HepG2 (cell line): ENCODE data around the gene KCNK6. TPM values are rescaled to one million over a fixed set of nuclear protein-coding genes. Genes with fewer than 3 reads are reported as not detected.

Source experiments
- ATAC-seq: fragments of 200-7000 bp; cut with Tn5 transposase; 3 replicates; pipeline ENCODE4 v1.9.1; 2020; ENCODE audit warnings: mild to moderate bottlenecking, moderate library complexity
- BruUV-seq: library from RNA; stranded (reverse); fragments of 400-500 nt; replicated peaks from 2 replicates; lab custom pipeline; 2021; lab: Mats Ljungman, UMichigan
- CTCF ChIA-PET: fragments of 300-600 bp; formaldehyde crosslinking; extraction: SDS; loops from one replicate; lab custom pipeline; 2021; ENCODE audit warnings: low total read pairs, inconsistent platforms, low intra/inter-chr PET ratio; lab: Yijun Ruan, JAX
- POLR2A ChIA-PET: fragments of 350-600 bp; sonication (Branson Sonifier 250); formaldehyde crosslinking; loops from one replicate; lab custom pipeline; 2020; ENCODE audit warnings: antibody characterized with exemption, inconsistent platforms; lab: Yijun Ruan, JAX
- DNase-seq: peaks from one replicate; pipeline ENCODE4 v3.0.0-alpha.2; 2015; ENCODE audit warnings: low spot score
- FAIRE-seq: peaks from 3 replicates; lab custom pipeline; 2011; peaks lifted over from hg19 to GRCh38; lab: Jason Lieb, UNC
- H2AFZ ChIP-seq: one replicate; pipeline ENCODE4 v1.6.1; 2011; ENCODE audit warnings: low read length, inconsistent platforms
- H3K27ac ChIP-seq: fragments of 300-600 bp; 3 replicates; pipeline ENCODE4 v1.8.0; 2011; ENCODE audit warnings: mixed run types, mild to moderate bottlenecking, mixed read lengths, low read length, inconsistent platforms; ENCODE audit not compliant: insufficient read depth; ENCODE audit errors: extremely low read length
- H3K27me3 ChIP-seq, 2 experiments: fragments of 200-600 bp in 1 of 2; 2 replicates in 1 of 2; 3 replicates in 1 of 2; pipeline versions ENCODE4 v1.6.0 to v1.8.0; 2011; ENCODE audit warnings: low read length in 2 of 2, mild to moderate bottlenecking in 2 of 2, moderate library complexity in 2 of 2, inconsistent platforms in 1 of 2; ENCODE audit not compliant: insufficient read depth in 2 of 2, control insufficient read depth in 1 of 2
- H3K36me3 ChIP-seq, 2 experiments: fragments of 200-600 bp in 1 of 2; replicated peaks in 1 of 2; 2 replicates in 1 of 2; 3 replicates in 1 of 2; pipeline versions ENCODE4 v1.5.1 to v1.8.0; 2011; ENCODE audit warnings: low read length in 2 of 2, inconsistent platforms in 1 of 2; ENCODE audit not compliant: insufficient read depth in 2 of 2, control insufficient read depth in 1 of 2
- H3K4me1 ChIP-seq: 2 replicates; pipeline ENCODE4 v1.5.1; 2012; ENCODE audit warnings: low read length, inconsistent platforms; ENCODE audit not compliant: insufficient read depth
- H3K4me2 ChIP-seq: 2 replicates; pipeline ENCODE4 v1.6.0; 2011; ENCODE audit warnings: low read depth, low read length, inconsistent platforms
- H3K4me3 ChIP-seq, 3 experiments: fragments of 200-600 bp in 1 of 3; sonication (generic), shearing (Covaris generic) in 1 of 3; replicated peaks in 1 of 3; 2 replicates each; pipeline ENCODE4 v1.5.1; 2011 to 2016; ENCODE audit warnings: low read length in 3 of 3, inconsistent platforms in 2 of 3, low read depth in 2 of 3, mild to moderate bottlenecking in 2 of 3, control low read depth in 1 of 3, mixed read lengths in 1 of 3; ENCODE audit not compliant: insufficient read depth in 1 of 3
- H3K79me2 ChIP-seq: one replicate; pipeline ENCODE4 v1.6.1; 2011; ENCODE audit warnings: low read length, inconsistent platforms; ENCODE audit not compliant: insufficient read depth
- H3K9ac ChIP-seq: 2 replicates; pipeline ENCODE4 v1.6.0; 2011; ENCODE audit warnings: mild to moderate bottlenecking, low read depth, low read length, inconsistent platforms; ENCODE audit not compliant: insufficient read depth
- H3K9me3 ChIP-seq: 2 replicates; pipeline ENCODE4 v1.5.1; 2012; ENCODE audit warnings: mild to moderate bottlenecking, low read length
- H4K20me1 ChIP-seq: 2 replicates; pipeline ENCODE4 v1.6.0; 2011; ENCODE audit warnings: inconsistent platforms, mild to moderate bottlenecking, low read length, moderate library complexity; ENCODE audit not compliant: insufficient read depth
- GTF3A ChIP-seq: sonication (generic); formaldehyde crosslinking; conservative IDR thresholded peaks from 2 replicates; pipeline ENCODE4 v1.4.0; 2020; ENCODE audit warnings: mild to moderate bottlenecking, missing genetic modification reagents
- KLF13 ChIP-seq: sonication (generic); formaldehyde crosslinking; IDR thresholded peaks from 2 replicates; pipeline ENCODE4 v1.4.0; 2020; ENCODE audit warnings: mild to moderate bottlenecking, missing genetic modification reagents
- KLF15 ChIP-seq: sonication (generic); formaldehyde crosslinking; IDR thresholded peaks from 2 replicates; pipeline ENCODE4 v1.8.1; 2023; ENCODE audit warnings: borderline replicate concordance, mild to moderate bottlenecking, inconsistent platforms, missing genetic modification reagents, mixed read lengths
- ZNF143 ChIP-seq: sonication (generic); formaldehyde crosslinking; IDR thresholded peaks from 2 replicates; pipeline ENCODE4 v1.4.0; 2020; ENCODE audit warnings: missing genetic modification reagents
- ZNF3 ChIP-seq: IDR thresholded peaks from 2 replicates; pipeline ENCODE4 v1.7.0; 2017; ENCODE audit warnings: inconsistent platforms
- ZNF337 ChIP-seq: sonication (generic); formaldehyde crosslinking; IDR thresholded peaks from 2 replicates; pipeline ENCODE4 v1.5.1; 2020; ENCODE audit warnings: missing genetic modification reagents, low read depth, mild to moderate bottlenecking, borderline replicate concordance
- ZNF382 ChIP-seq: sonication (generic); formaldehyde crosslinking; IDR thresholded peaks from 2 replicates; pipeline ENCODE4 v1.5.0; 2020; ENCODE audit warnings: missing genetic modification reagents, mild to moderate bottlenecking, borderline replicate concordance
- ZNF781 ChIP-seq: sonication (generic); formaldehyde crosslinking; IDR thresholded peaks from 2 replicates; pipeline ENCODE4 v1.5.1; 2020; ENCODE audit warnings: borderline replicate concordance, mild to moderate bottlenecking, missing genetic modification reagents; ENCODE audit errors: not compliant biosample characterization
- ZNF891 ChIP-seq: sonication (generic); formaldehyde crosslinking; IDR thresholded peaks from 2 replicates; pipeline ENCODE4 v1.5.0; 2020; ENCODE audit warnings: mild to moderate bottlenecking, missing genetic modification reagents
- WGBS: methylation state at CpG from one replicate; pipeline ENCODE4 v1.1.6; 2017; ENCODE audit warnings: low lambda C conversion rate; 5-methylcytosine and 5-hydroxymethylcytosine counted together
- in situ Hi-C: cut with HindIII; loops from 2 replicates; pipeline ENCODE4 v1.10.0; 2017; ENCODE audit warnings: low pct_unique_long_range_greater_than_20kb; ENCODE audit not compliant: extremely low pct_ligation_motif_present
- intact Hi-C: fragments of 100-400 bp; cut with micrococcal nuclease; formaldehyde crosslinking; loops from one replicate; pipeline ENCODE4 v1.10.0; 2022; ENCODE audit not compliant: unreplicated experiment
- polyA plus RNA-seq, 8 experiments: library from polyadenylated mRNA; depleted of rRNA in 3 of 8; stranded (reverse) in 7 of 8; unstranded in 1 of 8; fragments of >200 nt; fragmentation: Illumina TruSeq in 4 of 8; extraction: Trizol in 4 of 8; gene quantifications; 2 replicates each; pipeline versions ENCODE4 v1.2.1 to v1.2.3, GENCODE V29; 2011 to 2016; ENCODE audit warnings: low read depth in 4 of 8, missing spikeins in 1 of 8, mixed read lengths in 1 of 8; ENCODE audit not compliant: insufficient read depth in 1 of 8
- total RNA-seq, 5 experiments: library from RNA; depleted of rRNA; stranded (reverse); fragments of >200 nt; fragmentation: Illumina TruSeq; extraction: Trizol; gene quantifications; 2 replicates each; pipeline ENCODE4 v1.2.3, GENCODE V29; 2016; ENCODE audit warnings: low read depth in 1 of 5
- TF ChIP-seq, protein P1 (sequence below): sonication (generic); formaldehyde crosslinking; IDR thresholded peaks from 2 replicates; pipeline ENCODE4 v1.4.0; 2020; ENCODE audit warnings: mild to moderate bottlenecking, missing genetic modification reagents
- TF ChIP-seq, protein P2 (sequence below): sonication (generic); formaldehyde crosslinking; conservative IDR thresholded peaks from 2 replicates; pipeline ENCODE4 v1.8.0; 2022; ENCODE audit warnings: low read depth, missing genetic modification reagents
- TF ChIP-seq, protein P3 (sequence below): sonication (generic); formaldehyde crosslinking; IDR thresholded peaks from 2 replicates; pipeline ENCODE4 v1.5.1; 2020; ENCODE audit warnings: mild to moderate bottlenecking, missing genetic modification reagents, borderline replicate concordance

KCNK6 gene
- total and polyA plus RNA-seq, 2 of the 13 experiments (the other 11 are each of a cell fraction or from before 2014, with no cell fraction given): 0.03 TPM; not detected in 1

DNA sequence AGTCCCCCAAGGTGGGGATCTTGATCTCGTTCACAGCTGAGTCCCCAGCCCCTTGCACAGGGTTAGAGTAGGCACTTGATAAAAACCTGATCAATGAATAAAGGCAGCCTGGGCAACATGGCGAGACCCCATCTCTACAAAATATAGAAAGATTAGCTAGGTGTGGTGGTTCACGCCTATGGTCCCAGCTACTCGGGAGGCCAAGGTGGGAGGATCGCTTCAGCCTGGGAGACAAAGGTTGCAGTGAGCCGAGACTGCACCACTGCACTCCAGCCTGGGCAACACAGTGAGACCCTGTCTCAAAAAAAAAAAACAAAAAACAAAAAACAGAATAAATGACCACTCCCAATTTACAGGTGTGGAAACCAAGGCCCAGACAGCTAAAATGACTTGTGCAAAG, 8.7 kb upstream of the KCNK6 start:
- BruUV-seq: no TSS peak
- FAIRE-seq: no peak
- no peaks in the 10 kb centered on the region; a peak in 2 of 5 replicates for H3K27me3 ChIP-seq
- ATAC-seq: no peak
- H4K20me1 ChIP-seq: no peaks in the 10 kb centered on the region
- peaks cover 4% of the 10 kb centered on the region for H3K79me2 ChIP-seq
- POLR2A ChIA-PET: no interaction called here
- H3K27ac ChIP-seq: no peak overlapping the region
- no peak overlapping the region for H3K9ac ChIP-seq
- in situ Hi-C loops (no loop called here), intact Hi-C loops (no loop called here)
- no peak for DNase-seq
- peaks cover 12% of the 10 kb centered on the region for H3K4me1 ChIP-seq
- no peak overlapping the region for H3K4me2 ChIP-seq
- no peak overlapping the region for H2AFZ ChIP-seq
- no peaks in the 10 kb centered on the region for H3K9me3 ChIP-seq
- H3K4me3 ChIP-seq: no peak overlapping the region
- H3K36me3 ChIP-seq: peaks cover 3 to 6% of the 10 kb centered on the region in 2 experiments; a peak in 3 of 5 replicates
- CTCF ChIA-PET: no interaction called here
- WGBS: over 99% methylated on average over 6 of the region's 6 CpGs
- no peak for TF ChIP-seq KLF15 (CRISPR knock-in tag)
- no peak for TF ChIP-seq ZNF337 (CRISPR knock-in tag)
- no peak for TF ChIP-seq KLF13 (CRISPR knock-in tag)
- TF ChIP-seq, protein P1, sequence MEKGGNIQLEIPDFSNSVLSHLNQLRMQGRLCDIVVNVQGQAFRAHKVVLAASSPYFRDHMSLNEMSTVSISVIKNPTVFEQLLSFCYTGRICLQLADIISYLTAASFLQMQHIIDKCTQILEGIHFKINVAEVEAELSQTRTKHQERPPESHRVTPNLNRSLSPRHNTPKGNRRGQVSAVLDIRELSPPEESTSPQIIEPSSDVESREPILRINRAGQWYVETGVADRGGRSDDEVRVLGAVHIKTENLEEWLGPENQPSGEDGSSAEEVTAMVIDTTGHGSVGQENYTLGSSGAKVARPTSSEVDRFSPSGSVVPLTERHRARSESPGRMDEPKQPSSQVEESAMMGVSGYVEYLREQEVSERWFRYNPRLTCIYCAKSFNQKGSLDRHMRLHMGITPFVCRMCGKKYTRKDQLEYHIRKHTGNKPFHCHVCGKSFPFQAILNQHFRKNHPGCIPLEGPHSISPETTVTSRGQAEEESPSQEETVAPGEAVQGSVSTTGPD (CRISPR knock-in tag): no peak
- no peak for TF ChIP-seq GTF3A
- TF ChIP-seq ZNF143: no peak
- TF ChIP-seq ZNF781 (CRISPR knock-in tag): no peak
- TF ChIP-seq, protein P2, sequence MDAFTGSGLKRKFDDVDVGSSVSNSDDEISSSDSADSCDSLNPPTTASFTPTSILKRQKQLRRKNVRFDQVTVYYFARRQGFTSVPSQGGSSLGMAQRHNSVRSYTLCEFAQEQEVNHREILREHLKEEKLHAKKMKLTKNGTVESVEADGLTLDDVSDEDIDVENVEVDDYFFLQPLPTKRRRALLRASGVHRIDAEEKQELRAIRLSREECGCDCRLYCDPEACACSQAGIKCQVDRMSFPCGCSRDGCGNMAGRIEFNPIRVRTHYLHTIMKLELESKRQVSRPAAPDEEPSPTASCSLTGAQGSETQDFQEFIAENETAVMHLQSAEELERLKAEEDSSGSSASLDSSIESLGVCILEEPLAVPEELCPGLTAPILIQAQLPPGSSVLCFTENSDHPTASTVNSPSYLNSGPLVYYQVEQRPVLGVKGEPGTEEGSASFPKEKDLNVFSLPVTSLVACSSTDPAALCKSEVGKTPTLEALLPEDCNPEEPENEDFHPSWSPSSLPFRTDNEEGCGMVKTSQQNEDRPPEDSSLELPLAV (CRISPR knock-in tag): no peak
- no peak for TF ChIP-seq ZNF382 (CRISPR knock-in tag)
- no peak for TF ChIP-seq ZNF3
- TF ChIP-seq, protein P3, sequence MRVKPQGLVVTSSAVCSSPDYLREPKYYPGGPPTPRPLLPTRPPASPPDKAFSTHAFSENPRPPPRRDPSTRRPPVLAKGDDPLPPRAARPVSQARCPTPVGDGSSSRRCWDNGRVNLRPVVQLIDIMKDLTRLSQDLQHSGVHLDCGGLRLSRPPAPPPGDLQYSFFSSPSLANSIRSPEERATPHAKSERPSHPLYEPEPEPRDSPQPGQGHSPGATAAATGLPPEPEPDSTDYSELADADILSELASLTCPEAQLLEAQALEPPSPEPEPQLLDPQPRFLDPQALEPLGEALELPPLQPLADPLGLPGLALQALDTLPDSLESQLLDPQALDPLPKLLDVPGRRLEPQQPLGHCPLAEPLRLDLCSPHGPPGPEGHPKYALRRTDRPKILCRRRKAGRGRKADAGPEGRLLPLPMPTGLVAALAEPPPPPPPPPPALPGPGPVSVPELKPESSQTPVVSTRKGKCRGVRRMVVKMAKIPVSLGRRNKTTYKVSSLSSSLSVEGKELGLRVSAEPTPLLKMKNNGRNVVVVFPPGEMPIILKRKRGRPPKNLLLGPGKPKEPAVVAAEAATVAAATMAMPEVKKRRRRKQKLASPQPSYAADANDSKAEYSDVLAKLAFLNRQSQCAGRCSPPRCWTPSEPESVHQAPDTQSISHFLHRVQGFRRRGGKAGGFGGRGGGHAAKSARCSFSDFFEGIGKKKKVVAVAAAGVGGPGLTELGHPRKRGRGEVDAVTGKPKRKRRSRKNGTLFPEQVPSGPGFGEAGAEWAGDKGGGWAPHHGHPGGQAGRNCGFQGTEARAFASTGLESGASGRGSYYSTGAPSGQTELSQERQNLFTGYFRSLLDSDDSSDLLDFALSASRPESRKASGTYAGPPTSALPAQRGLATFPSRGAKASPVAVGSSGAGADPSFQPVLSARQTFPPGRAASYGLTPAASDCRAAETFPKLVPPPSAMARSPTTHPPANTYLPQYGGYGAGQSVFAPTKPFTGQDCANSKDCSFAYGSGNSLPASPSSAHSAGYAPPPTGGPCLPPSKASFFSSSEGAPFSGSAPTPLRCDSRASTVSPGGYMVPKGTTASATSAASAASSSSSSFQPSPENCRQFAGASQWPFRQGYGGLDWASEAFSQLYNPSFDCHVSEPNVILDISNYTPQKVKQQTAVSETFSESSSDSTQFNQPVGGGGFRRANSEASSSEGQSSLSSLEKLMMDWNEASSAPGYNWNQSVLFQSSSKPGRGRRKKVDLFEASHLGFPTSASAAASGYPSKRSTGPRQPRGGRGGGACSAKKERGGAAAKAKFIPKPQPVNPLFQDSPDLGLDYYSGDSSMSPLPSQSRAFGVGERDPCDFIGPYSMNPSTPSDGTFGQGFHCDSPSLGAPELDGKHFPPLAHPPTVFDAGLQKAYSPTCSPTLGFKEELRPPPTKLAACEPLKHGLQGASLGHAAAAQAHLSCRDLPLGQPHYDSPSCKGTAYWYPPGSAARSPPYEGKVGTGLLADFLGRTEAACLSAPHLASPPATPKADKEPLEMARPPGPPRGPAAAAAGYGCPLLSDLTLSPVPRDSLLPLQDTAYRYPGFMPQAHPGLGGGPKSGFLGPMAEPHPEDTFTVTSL: no peak
- TF ChIP-seq ZNF891 (CRISPR knock-in tag): no peak
